Neural cell (in vitro differentiated cells): ENCODE results near the gene NCOA4. TPM values are rescaled to one million over a fixed set of nuclear protein-coding genes. Genes with fewer than 3 reads are reported as not detected.

ENCODE experiments used
- H2AFZ ChIP-seq: fragments of 200-600, 300-800 bp; sonication (generic), shearing (Covaris generic); 2 replicates; pipeline ENCODE4 v1.6.0; 2014; ENCODE audit warnings: low read depth, mild to moderate bottlenecking, antibody characterized with exemption, low read length, moderate library complexity
- H3F3A ChIP-seq: fragments of 200-600 bp; shearing (Covaris generic); 2 replicates; pipeline ENCODE4 v1.6.1; 2016; ENCODE audit warnings: mild to moderate bottlenecking, moderate library complexity, mixed read lengths, antibody characterized with exemption, low read length; ENCODE audit not compliant: insufficient read depth, poor library complexity, severe bottlenecking
- H3K27ac ChIP-seq: fragments of 200-600, 300-800 bp; sonication (generic), shearing (Covaris generic); 2 replicates; pipeline ENCODE4 v1.5.1; 2014; ENCODE audit warnings: mild to moderate bottlenecking, low read length, moderate library complexity
- H3K27me3 ChIP-seq: fragments of 300-800, 200-600 bp; sonication (generic), shearing (Covaris generic); 2 replicates; pipeline ENCODE4 v1.6.0; 2014; ENCODE audit warnings: mild to moderate bottlenecking, low read depth, low read length, moderate library complexity; ENCODE audit not compliant: insufficient read depth
- H3K36me3 ChIP-seq: fragments of 300-800, 200-600 bp; sonication (generic), shearing (Covaris generic); 2 replicates; pipeline ENCODE4 v1.5.1; 2014; ENCODE audit warnings: mild to moderate bottlenecking, antibody characterized with exemption, low read length, moderate library complexity; ENCODE audit not compliant: insufficient read depth
- H3K4me2 ChIP-seq: fragments of 300-800, 200-600 bp; sonication (generic), shearing (Covaris generic); 2 replicates; pipeline ENCODE4 v1.6.0; 2014; ENCODE audit warnings: mild to moderate bottlenecking, low read length
- H3K4me3 ChIP-seq: fragments of 300-800, 200-600 bp; sonication (generic), shearing (Covaris generic); 2 replicates; pipeline ENCODE4 v1.5.1; 2014; ENCODE audit warnings: mild to moderate bottlenecking, low read length, moderate library complexity
- H3K79me2 ChIP-seq: fragments of 200-600 bp; shearing (Covaris generic); replicated peaks from 2 replicates; pipeline ENCODE4 v1.6.0; 2014; ENCODE audit warnings: mild to moderate bottlenecking, low read length, moderate library complexity; ENCODE audit not compliant: insufficient read depth
- H3K9ac ChIP-seq: fragments of 300-800, 200-600 bp; sonication (generic), shearing (Covaris generic); 2 replicates; pipeline ENCODE4 v1.6.1; 2016; ENCODE audit warnings: mild to moderate bottlenecking, low read length, mixed read lengths
- H3K9me2 ChIP-seq: fragments of 200-600 bp; shearing (Covaris generic); 2 replicates; pipeline ENCODE4 v1.6.1; 2016; ENCODE audit warnings: mild to moderate bottlenecking, low read length, mixed read lengths; ENCODE audit not compliant: insufficient read depth
- H3K9me3 ChIP-seq: fragments of 200-600, 300-800 bp; sonication (generic), shearing (Covaris generic); 2 replicates; pipeline ENCODE4 v1.6.1; 2016; ENCODE audit warnings: mild to moderate bottlenecking, mixed run types, low read length, moderate library complexity, mixed read lengths
- H4K20me1 ChIP-seq: fragments of 200-600 bp; shearing (Covaris generic); 2 replicates; pipeline ENCODE4 v1.6.1; 2016; ENCODE audit warnings: mild to moderate bottlenecking, mixed run types; ENCODE audit not compliant: insufficient read depth
- CTCF ChIP-seq: fragments of 450-650 bp; IDR thresholded peaks from 2 replicates; pipeline ENCODE4 v1.5.1; 2014; ENCODE audit warnings: antibody characterized with exemption, mild to moderate bottlenecking, moderate library complexity; ENCODE audit not compliant: poor library complexity, severe bottlenecking
- EP300 ChIP-seq: fragments of 450-650 bp; conservative IDR thresholded peaks from 2 replicates; pipeline ENCODE4 v1.6.1; 2014; ENCODE audit warnings: antibody characterized with exemption, mild to moderate bottlenecking, moderate library complexity; ENCODE audit not compliant: poor library complexity, severe bottlenecking
- EZH2 ChIP-seq: fragments of 200-600, 300-800 bp; shearing (Covaris generic), sonication (generic); IDR thresholded peaks from 2 replicates; pipeline ENCODE4 v1.6.1; 2014; ENCODE audit warnings: antibody characterized with exemption, low read length, borderline replicate concordance, mild to moderate bottlenecking; ENCODE audit not compliant: insufficient read depth, poor library complexity, severe bottlenecking
- MXI1 ChIP-seq: fragments of 450-650 bp; conservative IDR thresholded peaks from 2 replicates; pipeline ENCODE4 v1.6.1; 2014; ENCODE audit warnings: antibody characterized with exemption, mild to moderate bottlenecking; ENCODE audit not compliant: poor library complexity, severe bottlenecking
- POLR2AphosphoS5 ChIP-seq: IDR thresholded peaks from 2 replicates; pipeline ENCODE4 v1.6.1; 2012
- RAD21 ChIP-seq: fragments of 450-650 bp; conservative IDR thresholded peaks from 2 replicates; pipeline ENCODE4 v1.6.1; 2014; ENCODE audit warnings: antibody characterized with exemption, mild to moderate bottlenecking, moderate library complexity
- REST ChIP-seq: IDR thresholded peaks from 2 replicates; pipeline ENCODE4 v1.6.1; 2012; ENCODE audit warnings: borderline replicate concordance
- SMC3 ChIP-seq: fragments of 450-650 bp; conservative IDR thresholded peaks from 2 replicates; pipeline ENCODE4 v1.6.1; 2014; ENCODE audit warnings: antibody characterized with exemption, mild to moderate bottlenecking, moderate library complexity; ENCODE audit not compliant: poor library complexity
- TAF1 ChIP-seq: IDR thresholded peaks from 2 replicates; pipeline ENCODE4 v1.6.1; 2012; ENCODE audit warnings: low read depth
- polyA plus RNA-seq: library from polyadenylated mRNA; depleted of rRNA; stranded (reverse); fragments of >200 nt; gene quantifications from 2 replicates; pipeline ENCODE4 v1.2.3, GENCODE V29; 2014

The NCOA4 gene
- polyA plus RNA-seq, 1 donor from 2014 or later: 131 TPM

GRCh38 chr10:46019569-46020343 lies 10.7 kb downstream of the NCOA4 start:
- Histone ChIP-seq H3K36me3 (no peaks in the 10 kb centered on the region), H2AFZ (no peak overlapping the region), H3K9me3 (no peaks in the 10 kb centered on the region), H3K9me2 (no peaks in the 10 kb centered on the region), H3K79me2 (peaks cover 68% of the 10 kb centered on the region), H3K4me3 (no peak overlapping the region), H3K4me2 (no peak overlapping the region), H3K27me3 (no peaks in the 10 kb centered on the region), H4K20me1 (peaks cover 4% of the 10 kb centered on the region), H3K9ac (no peak overlapping the region), H3K27ac (no peak overlapping the region), H3F3A (no peaks in the 10 kb centered on the region)
- TF ChIP-seq EZH2 (no peak), REST (no peak), TAF1 (no peak), EP300 (no peak), MXI1 (no peak), SMC3 (no peak), RAD21 (no peak), CTCF (no peak), POLR2AphosphoS5 (no peak)

GRCh38 chr10:46019177-46019528 lies 11.3 kb downstream of the NCOA4 start:
- Histone ChIP-seq H3K4me2 (no peak overlapping the region), H2AFZ (no peak overlapping the region), H4K20me1 (peaks cover 4% of the 10 kb centered on the region)

More at GRCh38 chr10:46019177-46019528, 11.3 kb downstream of the NCOA4 start:
- Histone ChIP-seq H3K79me2 (peaks cover 68% of the 10 kb centered on the region), H3K27ac (no peak overlapping the region), H3F3A (no peaks in the 10 kb centered on the region), H3K4me3 (no peak overlapping the region), H3K27me3 (no peaks in the 10 kb centered on the region), H3K9me2 (no peaks in the 10 kb centered on the region), H3K36me3 (no peaks in the 10 kb centered on the region), H3K9ac (no peak overlapping the region), H3K9me3 (no peaks in the 10 kb centered on the region)
- TF ChIP-seq POLR2AphosphoS5 (no peak), SMC3 (no peak), CTCF (no peak), EZH2 (no peak), RAD21 (no peak), REST (no peak), EP300 (no peak), MXI1 (no peak), TAF1 (no peak)
